SK-N-MC (cell line): ENCODE data around the gene ZNF175.

Experiments
- EZH2 ChIP-seq: fragments of 200-600 bp; sonication (generic); IDR thresholded peaks from one replicate; pipeline ENCODE4 v1.6.1; 2017; ENCODE audit warnings: antibody characterized with exemption
- POLR2AphosphoS5 ChIP-seq: IDR thresholded peaks from 2 replicates; pipeline ENCODE4 v1.6.1; 2012; ENCODE audit warnings: mild to moderate bottlenecking, low read depth, low read length, borderline replicate concordance

DNA sequence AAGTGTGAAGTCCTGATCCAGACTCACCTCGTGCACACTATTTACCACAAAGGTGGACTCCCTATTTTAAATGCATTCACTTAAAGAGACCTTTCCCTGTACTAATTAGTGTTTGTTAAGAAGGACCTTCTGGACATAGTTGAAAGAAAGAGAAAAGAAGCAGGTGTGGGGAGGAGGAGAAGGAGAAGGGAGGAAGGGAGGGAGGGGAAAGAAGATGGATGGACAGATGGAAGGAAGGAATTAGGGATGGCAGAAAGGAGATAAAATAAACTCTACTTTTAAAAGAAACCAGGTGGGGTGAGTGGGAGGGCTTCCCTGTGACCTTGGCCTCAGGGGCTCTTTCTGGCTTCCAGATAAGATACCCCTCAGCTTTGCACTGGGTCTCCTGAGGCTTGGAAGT is 21.4 kb downstream of the ZNF175 start:
- TF ChIP-seq EZH2 (no peak), POLR2AphosphoS5 (no peak)
